HG02763 (cell line): Measurements from ENCODE around the gene ACSBG1.
"Not testable (repeated sequence)": the region's sequence is repeated elsewhere in the genome, so short reads cannot be mapped to it uniquely, and the experiment has no call there.

Experiments used
- ATAC-seq: cut with Tn5 transposase; IDR thresholded peaks from one replicate; pipeline ENCODE4 v1.9.1; 2021; ENCODE audit warnings: mild to moderate bottlenecking, moderate library complexity; ENCODE audit not compliant: unreplicated experiment

Gene ACSBG1

GRCh38 chr15:78251136-78251535, 16.8 kb upstream of the ACSBG1 start:
- no peak for ATAC-seq

DNA sequence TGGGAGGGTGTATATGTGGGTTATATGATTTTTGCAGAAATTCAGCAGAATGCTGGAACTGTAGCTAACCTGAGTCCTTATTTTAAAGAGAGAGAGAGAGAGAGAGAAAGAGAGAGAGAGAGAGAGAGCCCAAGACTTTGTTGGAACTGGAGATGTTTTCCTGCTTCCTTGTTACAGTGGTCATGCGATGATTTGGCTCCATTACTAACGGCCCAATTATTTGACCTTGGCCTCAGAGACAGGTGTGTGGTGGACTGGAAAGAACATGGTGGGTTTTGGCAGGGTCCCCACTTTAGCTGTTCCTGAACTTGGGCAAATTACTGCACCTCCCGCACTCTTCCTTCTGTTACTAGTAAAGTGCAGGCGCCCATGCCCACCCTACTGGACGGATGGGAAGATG, 14.8 kb upstream of the ACSBG1 start:
- no peak for ATAC-seq

DNA sequence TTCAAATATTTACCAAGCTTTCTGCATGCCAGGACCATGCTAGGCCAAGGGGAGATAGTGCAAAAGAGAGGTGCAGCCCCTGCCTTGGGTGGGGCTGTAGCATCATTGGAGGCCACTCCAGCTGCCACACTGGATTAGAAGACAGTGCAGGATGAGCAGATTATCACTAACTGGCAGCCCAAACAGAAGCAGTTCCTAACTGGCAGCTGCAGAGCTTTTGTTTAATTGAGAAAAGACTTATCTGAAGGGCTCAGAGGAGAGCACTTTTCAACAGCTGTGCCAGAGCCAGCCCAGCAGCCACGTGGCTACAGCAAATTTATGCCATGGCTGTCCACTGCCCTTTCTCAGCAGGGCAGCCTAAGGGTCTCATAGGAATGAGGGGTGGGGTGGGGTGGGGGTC, 13.5 kb upstream of the ACSBG1 start:
- no peak for ATAC-seq

DNA sequence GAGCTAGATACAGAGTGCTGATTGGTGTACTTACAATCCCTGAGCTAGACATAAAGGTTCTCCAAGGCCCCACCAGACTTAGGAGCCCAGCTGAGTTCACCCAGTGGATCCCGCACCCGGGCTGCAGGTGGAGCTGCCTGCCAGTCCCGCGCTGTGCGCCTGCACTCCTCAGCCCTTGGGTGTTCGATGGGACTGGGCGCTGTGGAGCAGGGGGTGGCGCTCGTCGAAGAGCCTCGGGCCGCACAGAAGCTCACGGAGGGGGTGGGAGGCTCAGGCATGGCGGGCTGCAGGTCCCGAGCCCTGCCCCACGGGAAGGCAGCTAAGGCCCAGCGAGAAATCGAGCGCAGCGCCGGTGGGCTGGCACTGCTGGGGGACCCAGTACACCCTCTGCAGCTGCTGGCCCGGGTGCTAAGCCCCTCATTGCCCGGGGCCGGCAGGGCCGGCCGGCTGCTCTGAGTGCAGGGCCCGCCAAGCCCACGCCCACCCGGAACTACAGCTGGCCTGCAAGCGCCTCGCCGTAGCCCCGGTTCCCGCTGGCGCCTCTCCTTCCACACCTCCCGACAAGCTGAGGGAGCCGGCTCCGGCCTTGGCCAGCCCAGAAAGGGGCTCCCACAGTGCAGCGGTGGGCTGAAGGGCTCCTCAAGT, 11.7 kb upstream of the ACSBG1 start:
- ATAC-seq = not testable (repeated sequence)

DNA sequence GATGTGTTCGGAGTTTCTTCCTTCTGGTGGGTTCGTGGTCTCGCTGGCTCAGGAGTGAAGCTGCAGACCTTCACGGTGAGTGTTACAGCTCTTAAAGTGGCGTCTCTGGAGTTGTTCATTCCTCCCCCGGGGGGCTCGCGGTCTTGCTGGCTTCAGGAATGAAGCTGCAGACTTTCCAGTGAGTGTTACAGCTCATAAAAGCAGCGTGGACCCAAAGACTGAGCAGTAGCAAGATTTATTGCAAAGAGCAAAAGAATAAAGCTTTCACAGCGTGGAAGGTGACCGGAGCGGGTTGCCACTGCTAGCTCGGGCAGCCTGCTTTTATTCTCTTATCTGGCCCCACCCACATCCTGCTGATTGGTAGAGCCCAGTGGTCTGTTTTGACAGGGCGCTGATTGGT, 11.0 kb upstream of the ACSBG1 start:
- ATAC-seq = not testable (repeated sequence)

GRCh38 chr15:78244893-78245292, 10.5 kb upstream of the ACSBG1 start:
- ATAC-seq = no peak

GRCh38 chr15:78244101-78244500, 9.7 kb upstream of the ACSBG1 start:
- ATAC-seq = no peak

DNA sequence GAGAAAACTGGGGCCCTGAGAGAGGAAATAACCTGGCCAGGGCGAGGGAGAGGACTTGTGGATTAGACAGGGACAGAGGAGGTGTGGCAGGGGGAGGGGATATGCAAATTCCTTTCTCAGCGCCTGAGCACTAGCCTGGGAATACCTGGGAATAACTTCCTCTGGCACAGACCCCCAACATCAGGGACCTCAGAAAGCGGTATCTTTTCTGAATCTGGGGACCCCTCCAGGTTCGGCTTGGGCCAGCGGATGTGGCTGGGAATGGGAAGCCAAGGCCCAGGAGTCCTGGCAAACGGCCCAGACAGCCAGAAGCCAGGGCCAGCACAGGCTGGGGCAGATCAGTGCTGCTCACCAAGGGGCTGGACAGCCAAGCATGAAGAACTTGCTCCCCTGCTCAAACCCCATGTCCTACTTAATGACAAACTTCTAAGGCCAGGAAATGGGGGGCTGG, 9.2 kb upstream of the ACSBG1 start:
- ATAC-seq = no peak

DNA sequence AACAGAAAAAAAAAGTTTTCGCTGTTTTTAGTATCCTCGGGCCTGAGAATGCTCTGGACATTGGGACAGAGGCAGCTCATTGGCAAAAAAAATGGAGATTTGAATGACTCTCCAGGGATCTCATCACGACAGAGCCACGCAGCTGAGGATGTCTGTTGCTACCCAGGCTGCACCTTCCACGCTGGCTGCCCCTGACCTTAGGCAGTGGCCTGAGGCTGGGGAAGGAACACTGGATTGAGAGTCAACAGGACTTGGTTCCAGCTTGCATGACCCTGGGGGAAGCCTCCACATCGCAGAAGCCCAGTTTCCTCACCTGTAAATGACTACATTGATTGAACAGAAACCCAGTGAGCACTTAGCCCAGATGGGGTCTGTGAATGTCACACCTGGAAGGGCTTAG, 8.7 kb upstream of the ACSBG1 start:
- ATAC-seq = no peak

GRCh38 chr15:78242128-78242527, 7.8 kb upstream of the ACSBG1 start:
- ATAC-seq = no peak

DNA sequence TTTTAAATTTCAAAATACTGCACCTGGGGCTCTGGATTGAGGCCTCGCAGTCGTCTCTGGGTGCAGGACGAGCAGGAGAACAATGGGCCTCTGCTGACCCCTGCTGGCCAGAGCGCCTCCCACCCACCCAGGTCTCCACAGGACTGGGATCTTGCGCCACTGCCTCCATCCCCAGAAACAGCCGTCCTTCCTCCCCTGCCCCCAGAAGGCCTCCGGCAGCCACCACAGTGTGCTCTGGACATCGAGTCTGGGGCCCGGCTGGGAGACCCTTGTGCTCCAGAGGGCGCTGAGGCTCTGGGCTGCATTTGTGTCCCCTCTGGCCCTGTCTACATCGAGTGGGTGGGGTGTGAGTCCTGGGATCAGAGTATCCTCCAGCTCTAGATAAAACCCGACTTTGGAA, 6.7 kb upstream of the ACSBG1 start:
- ATAC-seq = no peak

DNA sequence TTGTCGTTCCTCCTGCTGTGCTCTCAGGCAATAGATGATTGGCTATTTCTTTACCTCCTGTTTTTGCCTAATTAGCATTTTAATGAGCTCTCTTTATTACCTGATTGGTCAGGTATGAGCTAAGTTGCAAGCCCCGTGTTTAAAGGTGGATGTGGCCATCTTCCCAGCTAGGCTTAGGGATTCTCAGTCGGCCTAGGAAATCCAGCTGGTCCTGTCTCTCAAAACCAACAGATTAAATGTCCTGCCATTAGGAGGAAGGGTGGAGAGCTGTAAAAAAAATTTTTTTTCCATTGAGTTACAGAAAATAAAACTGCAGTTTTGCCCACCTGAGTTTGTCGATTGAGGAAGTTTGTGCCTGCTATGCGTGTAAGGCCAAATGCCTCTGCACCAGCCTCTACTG, 5.4 kb upstream of the ACSBG1 start:
- ATAC-seq = no peak

DNA sequence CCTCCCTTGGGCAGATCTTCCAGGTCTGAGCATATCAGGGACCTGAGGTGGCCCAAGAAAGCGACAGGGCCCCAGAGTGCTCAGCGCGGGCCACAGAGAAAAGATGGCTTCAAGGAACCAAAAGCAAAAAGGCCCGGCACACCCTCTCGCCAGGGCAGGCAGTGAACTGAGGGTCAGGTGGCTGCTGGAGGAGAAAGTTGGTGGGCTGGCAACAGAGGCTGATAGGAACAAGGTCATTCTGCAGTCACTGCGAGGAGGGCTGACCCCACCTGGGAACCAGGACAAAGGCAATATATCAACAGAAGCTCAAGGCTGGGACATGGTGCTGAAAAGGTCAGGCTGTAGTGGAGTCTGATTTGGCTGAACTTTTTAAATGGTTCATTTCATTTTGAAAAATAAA, 2.8 kb upstream of the ACSBG1 start:
- no peak for ATAC-seq

DNA sequence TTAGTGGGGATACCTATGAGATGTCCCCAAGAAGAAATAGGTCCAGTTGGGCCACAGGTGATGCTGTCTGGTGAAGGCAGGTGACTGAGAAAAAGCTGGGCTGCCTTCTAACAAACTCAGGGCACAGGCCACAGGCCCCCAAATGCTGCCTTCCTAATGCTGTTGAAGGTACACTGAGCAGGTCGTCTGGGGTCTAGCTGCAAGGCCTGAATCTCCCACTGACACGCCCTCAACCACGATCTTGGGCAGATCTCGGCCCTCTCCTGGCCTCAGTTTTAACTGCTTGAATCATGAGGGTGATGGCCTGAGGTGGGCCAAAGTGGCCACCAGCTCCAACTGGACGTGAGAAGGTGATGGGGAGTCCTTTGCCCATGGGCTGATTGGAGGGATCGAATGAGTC, 2.1 kb upstream of the ACSBG1 start:
- ATAC-seq = no peak

DNA sequence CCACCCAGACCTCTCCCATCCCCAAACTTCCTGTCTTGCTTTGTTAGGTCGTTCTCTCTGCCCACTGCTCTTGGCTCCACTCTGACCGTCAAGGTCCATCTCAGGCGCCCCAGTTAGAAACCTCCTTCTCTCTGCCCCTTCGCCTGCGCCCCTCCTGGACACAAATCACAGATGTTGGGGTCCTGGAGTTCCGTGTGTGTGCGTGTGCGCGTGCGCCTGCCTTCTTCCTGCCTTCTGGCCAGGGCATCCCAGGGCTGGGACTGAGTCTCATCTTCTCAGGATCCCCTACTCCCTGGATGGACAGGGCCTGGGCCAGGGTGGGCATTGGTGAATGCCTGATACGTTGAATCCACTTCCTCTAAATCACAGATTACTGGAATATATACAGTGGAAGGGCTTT, 869 bp downstream of the ACSBG1 start:
- no peak for ATAC-seq

DNA sequence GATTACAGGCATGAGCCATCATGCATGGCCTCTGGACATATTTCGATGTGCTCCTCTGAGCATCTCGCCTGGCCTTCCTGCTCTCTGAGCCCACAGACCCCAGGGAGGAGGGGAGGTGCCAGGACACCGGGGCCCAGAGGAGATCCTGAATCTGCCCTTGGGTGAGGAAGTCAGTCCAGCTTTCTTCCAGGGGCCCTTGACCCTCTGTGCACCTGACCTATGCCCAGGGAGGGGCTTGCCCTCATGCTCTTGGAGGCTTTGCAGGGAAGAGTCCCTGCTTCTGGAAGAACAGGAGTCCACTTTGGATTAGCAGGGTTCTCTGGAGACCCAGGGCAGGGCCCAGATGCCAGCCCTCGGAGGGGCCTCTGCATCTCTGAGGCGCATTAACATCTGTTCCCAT, 1.4 kb downstream of the ACSBG1 start:
- no peak for ATAC-seq

GRCh38 chr15:78229431-78230406, 4.6 kb downstream of the ACSBG1 start:
- no peak for ATAC-seq

DNA sequence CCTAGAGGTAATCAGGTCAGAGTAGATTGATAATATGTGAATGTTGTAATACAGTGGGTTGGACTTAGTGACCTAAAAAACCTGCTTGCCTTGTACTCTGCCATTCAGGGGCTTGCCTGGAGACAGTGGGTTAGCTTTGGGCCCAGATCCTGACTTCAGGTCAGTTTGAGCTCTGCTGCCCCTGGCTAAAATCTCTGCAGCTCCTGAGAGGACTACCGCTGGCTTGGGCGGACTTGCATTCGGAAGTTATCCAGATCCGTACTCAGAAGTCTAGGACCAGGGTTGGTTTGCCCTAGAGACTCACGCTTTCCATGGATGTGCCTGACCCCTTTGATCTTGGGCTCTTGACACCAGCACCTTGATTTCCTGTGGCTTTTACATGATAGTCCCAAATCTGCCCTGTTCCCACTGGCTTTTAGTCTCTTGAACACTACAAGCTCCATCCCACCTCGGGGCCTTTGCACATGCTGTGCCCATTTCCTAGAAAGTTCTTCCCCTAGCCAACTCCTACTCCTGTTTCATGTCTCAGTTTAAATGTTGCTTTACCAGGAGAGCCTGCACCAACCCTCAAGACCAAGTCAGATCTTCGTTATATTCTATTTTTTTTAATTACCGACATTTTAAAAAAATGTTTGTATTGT, 5.9 kb downstream of the ACSBG1 start:
- no peak for ATAC-seq

DNA sequence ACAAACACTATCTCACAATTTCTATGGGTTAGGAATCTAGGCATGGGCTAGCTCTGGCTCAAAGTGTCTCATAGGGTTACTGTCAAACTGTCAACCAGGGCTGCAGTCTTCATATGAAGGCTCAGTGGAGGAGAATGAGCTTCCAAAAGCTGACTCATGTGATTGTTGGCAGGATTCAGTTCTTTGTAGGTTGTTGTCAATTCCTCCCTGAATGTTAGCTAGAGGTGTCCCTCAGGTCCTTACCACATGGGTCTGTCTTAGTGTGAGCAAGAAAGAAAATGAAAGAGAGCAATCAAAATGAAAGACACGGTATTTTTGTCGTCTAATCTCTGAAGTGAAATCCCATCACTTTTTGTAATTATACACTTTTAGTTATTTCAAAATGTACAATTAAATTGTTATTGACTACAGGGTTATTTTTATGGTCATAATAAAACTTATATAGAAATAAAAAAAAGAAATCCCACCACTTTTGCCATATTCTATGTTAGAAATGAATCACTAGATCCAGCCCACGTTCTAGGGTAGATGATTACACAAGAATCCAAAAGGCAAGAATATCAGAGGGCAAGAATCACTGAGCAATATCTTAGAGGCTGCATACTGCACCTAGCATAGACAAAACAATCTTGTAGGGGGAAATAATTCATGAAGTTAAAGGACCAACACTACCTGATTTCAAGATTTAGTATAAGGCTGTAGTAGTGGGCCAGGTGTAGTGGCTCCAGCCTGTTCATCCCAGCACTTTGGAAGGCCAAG, 8.4 kb downstream of the ACSBG1 start:
- no peak for ATAC-seq

DNA sequence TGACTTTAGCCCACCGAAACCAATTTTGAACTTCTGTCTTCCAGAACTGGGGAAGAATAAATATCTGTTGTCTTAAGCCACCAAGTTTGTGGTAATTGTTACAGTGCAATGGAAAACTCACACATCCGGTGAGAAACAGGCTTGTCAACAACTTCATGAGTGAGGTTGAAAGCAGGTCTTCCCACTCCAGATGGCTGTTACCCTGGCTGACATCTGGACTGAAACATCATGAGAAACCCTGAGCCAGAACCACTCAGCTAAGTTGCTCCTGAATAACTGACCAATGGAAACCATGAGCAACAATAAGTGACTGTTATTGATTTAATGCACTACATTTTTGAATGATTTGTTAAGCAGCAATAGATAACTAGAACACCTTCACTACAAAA, 10.3 kb downstream of the ACSBG1 start:
- ATAC-seq = no peak

DNA sequence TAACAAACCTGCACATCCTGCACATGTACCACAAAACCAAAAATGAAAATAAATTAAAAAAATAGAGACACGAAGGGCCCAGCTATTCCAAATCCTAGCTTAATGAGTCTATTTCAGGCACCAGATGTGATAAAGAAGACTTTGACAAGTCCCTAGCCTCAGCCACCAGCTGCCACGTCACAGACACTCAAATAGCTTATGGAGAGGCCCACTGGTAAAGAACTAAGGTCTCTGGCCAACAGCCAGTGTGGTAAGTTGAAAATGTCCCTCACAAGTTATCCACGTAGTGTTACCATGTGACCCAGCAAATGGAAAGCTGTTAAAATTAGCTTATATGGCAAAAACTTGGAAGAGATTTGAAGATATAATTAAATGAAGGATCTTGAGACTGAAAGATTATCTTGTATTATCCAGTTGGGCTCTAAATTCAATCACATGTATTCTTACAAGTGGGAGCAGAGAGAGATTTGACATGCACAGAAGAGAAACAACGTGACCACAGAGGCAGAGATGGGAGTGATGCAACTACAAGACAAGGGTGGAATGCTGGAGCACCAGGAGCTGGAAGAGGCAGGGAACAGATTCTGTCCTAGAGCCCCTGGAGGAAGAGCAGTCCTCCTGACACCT, 10.9 kb downstream of the ACSBG1 start:
- no peak for ATAC-seq
